ENCODE data around the gene DNAH10. TPM values are rescaled to one million over a fixed set of nuclear protein-coding genes. Genes with fewer than 3 reads are reported as not detected.
A peak's percentile ranks its signal among the peaks of the same experiment; 100 is the strongest.

The DNAH10 gene
- total RNA-seq, 6 experiments from 2014 or later: 0.19 to 1.1 (median 0.64) TPM

- Mint-ChIP-seq H3K9me3 (no peaks in the 10 kb centered on the region), H3K27me3 (ENCODE audit: insufficient read depth) (no peaks in the 10 kb centered on the region; the same call in 1 of the 2 replicates), H3K4me3 (peak overlapping the region; percentile 44; the same call in 1 of the 2 replicates), H3K36me3 (ENCODE audit: low read depth) (peaks cover 18% of the 10 kb centered on the region), H3K27ac (peak overlapping the region; percentile 64; the same call in 1 of the 2 replicates), H3K4me1 (ENCODE audit: low read depth) (peaks cover 24% of the 10 kb centered on the region)
- TF ChIP-seq CTCF (IDR thresholded peaks at IDR 0.05): no peak
- no peak for DNase-seq
Measured at GRCh38 chr12:123952037-123952436, 189.9 kb downstream of the DNAH10 start.

GRCh38 chr12:123954647-123955350 lies 192.7 kb downstream of the DNAH10 start:
- Mint-ChIP-seq H3K27me3 (ENCODE audit: insufficient read depth) (no peaks in the 10 kb centered on the region; the same call in 1 of the 2 replicates), H3K9me3 (no peaks in the 10 kb centered on the region), H3K36me3 (ENCODE audit: low read depth) (peaks cover 12% of the 10 kb centered on the region)

DNA sequence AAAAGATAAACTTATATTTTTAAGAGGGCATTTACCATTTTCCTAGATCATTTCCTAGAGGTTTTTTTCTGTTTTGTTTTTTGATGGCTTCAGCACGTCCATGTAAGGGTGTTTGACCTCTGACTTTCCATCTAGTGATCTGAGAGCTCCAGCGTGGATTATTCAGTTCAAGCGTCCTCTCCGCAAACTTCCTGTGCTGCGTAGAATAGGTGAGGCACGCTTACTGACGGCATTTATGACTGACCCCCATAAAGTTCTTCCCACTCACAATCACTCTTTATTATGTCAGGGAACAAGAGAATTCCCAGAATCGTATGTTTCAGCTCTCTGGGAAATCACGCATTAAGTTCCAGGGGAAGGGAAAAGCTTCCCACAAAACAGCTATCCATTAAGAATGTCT lies 194.1 kb downstream of the DNAH10 start:
- Mint-ChIP-seq H3K27me3 (ENCODE audit: insufficient read depth) (no peaks in the 10 kb centered on the region; the same call in 1 of the 2 replicates), H3K4me1 (ENCODE audit: low read depth) (peaks cover 29% of the 10 kb centered on the region), H3K4me3 (no peak overlapping the region), H3K27ac (no peak overlapping the region), H3K36me3 (ENCODE audit: low read depth) (peaks cover 8% of the 10 kb centered on the region; the same call in 1 of the 2 replicates), H3K9me3 (no peaks in the 10 kb centered on the region)
- no peak for TF ChIP-seq CTCF (IDR thresholded peaks at IDR 0.05)
- DNase-seq: no peak

More at GRCh38 chr12:123954647-123955350, 192.7 kb downstream of the DNAH10 start:
- DNase-seq: no peak
- peaks cover 24% of the 10 kb centered on the region for H3K4me1 Mint-ChIP-seq (ENCODE audit: low read depth)
- no peak overlapping the region for H3K4me3 Mint-ChIP-seq
- no peak for TF ChIP-seq CTCF (IDR thresholded peaks at IDR 0.05)
- H3K27ac Mint-ChIP-seq: no peak overlapping the region

DNA sequence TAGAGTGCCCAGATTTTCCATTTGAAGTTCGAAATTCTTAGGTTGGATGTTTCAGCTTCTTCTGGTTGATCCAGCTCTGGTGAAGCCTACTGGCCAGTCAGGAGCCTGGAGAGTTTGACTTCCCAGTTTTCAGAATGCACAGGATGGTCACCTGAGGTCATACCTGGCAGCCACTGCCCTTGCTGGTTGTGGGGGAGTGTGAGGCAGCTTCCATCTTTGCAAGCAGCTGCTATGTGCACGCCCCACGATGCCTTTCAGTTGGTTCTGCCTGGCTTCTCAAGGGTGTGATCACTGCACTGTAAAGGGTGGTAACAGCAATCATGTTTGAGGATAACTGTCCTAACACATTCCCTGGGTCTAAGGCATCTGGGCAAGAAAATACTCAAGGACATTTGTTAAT lies 195.1 kb downstream of the DNAH10 start:
- no peak for DNase-seq
- H3K27me3 Mint-ChIP-seq (ENCODE audit: insufficient read depth): no peaks in the 10 kb centered on the region; the same call in 1 of the 2 replicates
- H3K4me1 Mint-ChIP-seq (ENCODE audit: low read depth): peaks cover 23% of the 10 kb centered on the region
- H3K4me3 Mint-ChIP-seq: no peak overlapping the region
- no peaks in the 10 kb centered on the region for H3K9me3 Mint-ChIP-seq
- H3K36me3 Mint-ChIP-seq (ENCODE audit: low read depth): peaks cover 8% of the 10 kb centered on the region; the same call in 1 of the 2 replicates
- no peak for TF ChIP-seq CTCF (IDR thresholded peaks at IDR 0.05)
- no peak overlapping the region for H3K27ac Mint-ChIP-seq

- no peak for TF ChIP-seq CTCF (IDR thresholded peaks at IDR 0.05)
- H3K9me3 Mint-ChIP-seq: no peaks in the 10 kb centered on the region
- 0 out of 2 replicates have a peak, but pooled peaks cover 8% of the 10 kb centered on the region for H3K36me3 Mint-ChIP-seq (ENCODE audit: low read depth)
- H3K4me3 Mint-ChIP-seq: no peak overlapping the region
- H3K4me1 Mint-ChIP-seq (ENCODE audit: low read depth): peaks cover 13% of the 10 kb centered on the region
- no peak overlapping the region for H3K27ac Mint-ChIP-seq
- DNase-seq: no peak
- H3K27me3 Mint-ChIP-seq (ENCODE audit: insufficient read depth): no peaks in the 10 kb centered on the region; the same call in 1 of the 2 replicates
Measured at GRCh38 chr12:123958462-123958861, 196.4 kb downstream of the DNAH10 start.
